Measurements from ENCODE around the gene EPAS1. TPM values are rescaled to one million over a fixed set of nuclear protein-coding genes. Genes with fewer than 3 reads are reported as not detected.

The EPAS1 gene
- total and polyA plus RNA-seq, 4 donors = 26.2 to 193 (median 61.1) TPM

DNA sequence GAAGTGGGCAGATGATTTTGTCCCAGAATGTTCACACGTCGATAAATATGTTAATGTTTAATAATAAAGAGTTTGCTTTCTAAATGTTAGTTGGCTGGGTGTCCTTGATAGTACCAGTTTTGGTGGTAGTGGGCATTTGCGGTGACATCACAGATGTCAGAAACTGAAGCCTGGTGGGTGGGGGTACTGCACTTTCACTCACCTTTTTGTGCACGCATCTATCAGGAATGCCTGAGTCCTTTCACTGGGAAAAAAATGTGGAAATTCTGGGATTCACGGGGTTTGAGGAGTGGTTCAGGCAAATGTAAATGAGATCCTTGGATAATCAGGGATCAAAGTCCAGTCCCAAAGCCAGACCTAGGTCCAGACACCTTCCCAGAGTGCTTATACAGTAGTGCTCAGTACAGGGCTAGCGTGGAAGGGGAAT, 3.2 kb downstream of the EPAS1 start:
- Histone ChIP-seq H3K36me3 (ENCODE audit: control insufficient read depth in 4 of 4, insufficient read depth in 3 of 4, low read depth in 1 of 4, low read length in 3 of 4) (peaks cover 0 to 3% (median 0%) of the 10 kb centered on the region in 4 donors), H3K4me1 (ENCODE audit: control insufficient read depth in 4 of 4, insufficient read depth in 4 of 4, low read length in 3 of 4) (peaks cover 15 to 57% (median 27%) of the 10 kb centered on the region in 4 donors), H3K9me3 (ENCODE audit: control insufficient read depth in 4 of 4, low read length in 3 of 4) (no peaks in the 10 kb centered on the region), H3K27me3 (ENCODE audit: control insufficient read depth in 4 of 4, insufficient read depth in 4 of 4, low read length in 3 of 4) (no peaks in the 10 kb centered on the region), H3K9ac (ENCODE audit: low read depth in 1 of 2, low read length in 2 of 2) (peak overlapping the region; percentile 73 to 88), H3K4me3 (ENCODE audit: low read depth in 1 of 3, low read length in 3 of 3) (peak overlapping the region; percentile 72 to 93 (median 89)), H3K27ac (ENCODE audit: low read depth in 1 of 2, low read length in 2 of 2) (peak overlapping the region; percentile 98 to 99)
- TF ChIP-seq NR2F2 (IDR thresholded peaks at IDR 0.05) (no peak), HNF4G (IDR thresholded peaks at IDR 0.05) (peak; percentile 36), HNF4A (conservative IDR thresholded peaks at IDR 0.05) (peak; percentile 79 to 84), JUND (IDR thresholded peaks at IDR 0.05) (peak; percentile 22 to 30), YY1 (IDR thresholded peaks at IDR 0.05) (no peak), RXRA (IDR thresholded peaks at IDR 0.05) (peak in 1 of 2 donors; percentile 28), FOXA1 (IDR thresholded peaks at IDR 0.05) (no peak), SP1 (IDR thresholded peaks at IDR 0.05) (peak; percentile 34), FOXA2 (IDR thresholded peaks at IDR 0.05) (no peak)
- TF ChIP-seq, protein P1, sequence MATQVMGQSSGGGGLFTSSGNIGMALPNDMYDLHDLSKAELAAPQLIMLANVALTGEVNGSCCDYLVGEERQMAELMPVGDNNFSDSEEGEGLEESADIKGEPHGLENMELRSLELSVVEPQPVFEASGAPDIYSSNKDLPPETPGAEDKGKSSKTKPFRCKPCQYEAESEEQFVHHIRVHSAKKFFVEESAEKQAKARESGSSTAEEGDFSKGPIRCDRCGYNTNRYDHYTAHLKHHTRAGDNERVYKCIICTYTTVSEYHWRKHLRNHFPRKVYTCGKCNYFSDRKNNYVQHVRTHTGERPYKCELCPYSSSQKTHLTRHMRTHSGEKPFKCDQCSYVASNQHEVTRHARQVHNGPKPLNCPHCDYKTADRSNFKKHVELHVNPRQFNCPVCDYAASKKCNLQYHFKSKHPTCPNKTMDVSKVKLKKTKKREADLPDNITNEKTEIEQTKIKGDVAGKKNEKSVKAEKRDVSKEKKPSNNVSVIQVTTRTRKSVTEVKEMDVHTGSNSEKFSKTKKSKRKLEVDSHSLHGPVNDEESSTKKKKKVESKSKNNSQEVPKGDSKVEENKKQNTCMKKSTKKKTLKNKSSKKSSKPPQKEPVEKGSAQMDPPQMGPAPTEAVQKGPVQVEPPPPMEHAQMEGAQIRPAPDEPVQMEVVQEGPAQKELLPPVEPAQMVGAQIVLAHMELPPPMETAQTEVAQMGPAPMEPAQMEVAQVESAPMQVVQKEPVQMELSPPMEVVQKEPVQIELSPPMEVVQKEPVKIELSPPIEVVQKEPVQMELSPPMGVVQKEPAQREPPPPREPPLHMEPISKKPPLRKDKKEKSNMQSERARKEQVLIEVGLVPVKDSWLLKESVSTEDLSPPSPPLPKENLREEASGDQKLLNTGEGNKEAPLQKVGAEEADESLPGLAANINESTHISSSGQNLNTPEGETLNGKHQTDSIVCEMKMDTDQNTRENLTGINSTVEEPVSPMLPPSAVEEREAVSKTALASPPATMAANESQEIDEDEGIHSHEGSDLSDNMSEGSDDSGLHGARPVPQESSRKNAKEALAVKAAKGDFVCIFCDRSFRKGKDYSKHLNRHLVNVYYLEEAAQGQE (IDR thresholded peaks at IDR 0.05) = no peak
- TF ChIP-seq, protein P2, sequence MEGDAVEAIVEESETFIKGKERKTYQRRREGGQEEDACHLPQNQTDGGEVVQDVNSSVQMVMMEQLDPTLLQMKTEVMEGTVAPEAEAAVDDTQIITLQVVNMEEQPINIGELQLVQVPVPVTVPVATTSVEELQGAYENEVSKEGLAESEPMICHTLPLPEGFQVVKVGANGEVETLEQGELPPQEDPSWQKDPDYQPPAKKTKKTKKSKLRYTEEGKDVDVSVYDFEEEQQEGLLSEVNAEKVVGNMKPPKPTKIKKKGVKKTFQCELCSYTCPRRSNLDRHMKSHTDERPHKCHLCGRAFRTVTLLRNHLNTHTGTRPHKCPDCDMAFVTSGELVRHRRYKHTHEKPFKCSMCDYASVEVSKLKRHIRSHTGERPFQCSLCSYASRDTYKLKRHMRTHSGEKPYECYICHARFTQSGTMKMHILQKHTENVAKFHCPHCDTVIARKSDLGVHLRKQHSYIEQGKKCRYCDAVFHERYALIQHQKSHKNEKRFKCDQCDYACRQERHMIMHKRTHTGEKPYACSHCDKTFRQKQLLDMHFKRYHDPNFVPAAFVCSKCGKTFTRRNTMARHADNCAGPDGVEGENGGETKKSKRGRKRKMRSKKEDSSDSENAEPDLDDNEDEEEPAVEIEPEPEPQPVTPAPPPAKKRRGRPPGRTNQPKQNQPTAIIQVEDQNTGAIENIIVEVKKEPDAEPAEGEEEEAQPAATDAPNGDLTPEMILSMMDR (IDR thresholded peaks at IDR 0.05; ENCODE audit: low read depth, low read length, missing input control) = peak; percentile 21
- DNase-seq (ENCODE audit: low spot score) = no peak
- 19% methylated on average over 6 of the region's 6 CpGs for WGBS

DNA sequence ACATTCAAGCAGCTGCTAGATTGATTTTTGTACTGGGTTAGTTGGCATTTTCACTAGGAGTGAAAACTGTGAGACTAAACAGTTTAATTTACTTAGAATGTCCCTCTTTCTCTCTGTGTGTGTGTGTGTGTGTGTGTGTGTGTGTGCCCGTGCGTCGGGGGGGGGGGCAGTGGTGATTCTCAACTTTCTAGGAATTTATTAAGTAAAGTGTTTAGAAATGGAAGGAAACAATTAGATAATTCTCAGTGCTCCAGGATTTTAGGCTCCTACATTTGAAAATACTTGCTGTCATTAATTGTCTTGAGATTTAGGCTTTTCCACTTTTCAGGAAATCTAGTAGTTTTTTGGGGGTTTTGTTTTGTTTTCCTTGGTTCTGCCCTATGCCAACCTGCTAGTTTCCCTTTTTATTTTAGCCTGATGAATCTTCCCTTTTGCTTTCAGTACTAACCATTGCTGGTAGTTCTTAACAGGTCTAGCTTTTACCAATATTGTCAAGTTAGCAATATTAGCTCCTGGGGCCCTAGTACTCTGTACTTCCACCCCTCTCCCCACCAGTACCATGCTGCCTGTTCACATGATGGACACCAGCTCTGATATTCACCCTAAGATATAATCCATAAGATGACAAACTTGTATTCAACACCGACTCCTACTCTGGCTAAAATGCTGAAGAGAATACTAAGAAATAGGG, 4.9 kb downstream of the EPAS1 start:
- 37% methylated on average over 4 of the region's 4 CpGs for WGBS
- H3K27ac ChIP-seq (ENCODE audit: low read depth in 1 of 2, low read length in 2 of 2) = peak overlapping the region; percentile 95 to 98
- H3K36me3 ChIP-seq (ENCODE audit: control insufficient read depth in 4 of 4, insufficient read depth in 3 of 4, low read depth in 1 of 4, low read length in 3 of 4) = peaks cover 0 to 3% (median 0%) of the 10 kb centered on the region in 4 donors
- H3K4me3 ChIP-seq (ENCODE audit: low read depth in 1 of 3, low read length in 3 of 3) = peak overlapping the region in 1 of 3 donors; percentile 72
- H3K9ac ChIP-seq (ENCODE audit: low read depth in 1 of 2, low read length in 2 of 2) = peak overlapping the region in 1 of 2 donors; percentile 14
- DNase-seq (ENCODE audit: low spot score) = no peak
- H3K9me3 ChIP-seq (ENCODE audit: control insufficient read depth in 4 of 4, low read length in 3 of 4) = no peaks in the 10 kb centered on the region
- no peaks in the 10 kb centered on the region for H3K27me3 ChIP-seq (ENCODE audit: control insufficient read depth in 4 of 4, insufficient read depth in 4 of 4, low read length in 3 of 4)
- peaks cover 17 to 62% (median 31%) of the 10 kb centered on the region in 4 donors for H3K4me1 ChIP-seq (ENCODE audit: control insufficient read depth in 4 of 4, insufficient read depth in 4 of 4, low read length in 3 of 4)
- TF ChIP-seq RAD21 (IDR thresholded peaks at IDR 0.05) (peak in 1 of 2 donors; percentile 5), HNF4A (conservative IDR thresholded peaks at IDR 0.05) (peak in 1 of 2 donors; percentile 4), YY1 (IDR thresholded peaks at IDR 0.05) (no peak), GABPA (IDR thresholded peaks at IDR 0.05 in 1 of 2, conservative IDR thresholded peaks at IDR 0.05 in 1 of 2) (no peak)
- TF ChIP-seq, protein P1 (IDR thresholded peaks at IDR 0.05) = no peak
- TF ChIP-seq, protein P3, sequence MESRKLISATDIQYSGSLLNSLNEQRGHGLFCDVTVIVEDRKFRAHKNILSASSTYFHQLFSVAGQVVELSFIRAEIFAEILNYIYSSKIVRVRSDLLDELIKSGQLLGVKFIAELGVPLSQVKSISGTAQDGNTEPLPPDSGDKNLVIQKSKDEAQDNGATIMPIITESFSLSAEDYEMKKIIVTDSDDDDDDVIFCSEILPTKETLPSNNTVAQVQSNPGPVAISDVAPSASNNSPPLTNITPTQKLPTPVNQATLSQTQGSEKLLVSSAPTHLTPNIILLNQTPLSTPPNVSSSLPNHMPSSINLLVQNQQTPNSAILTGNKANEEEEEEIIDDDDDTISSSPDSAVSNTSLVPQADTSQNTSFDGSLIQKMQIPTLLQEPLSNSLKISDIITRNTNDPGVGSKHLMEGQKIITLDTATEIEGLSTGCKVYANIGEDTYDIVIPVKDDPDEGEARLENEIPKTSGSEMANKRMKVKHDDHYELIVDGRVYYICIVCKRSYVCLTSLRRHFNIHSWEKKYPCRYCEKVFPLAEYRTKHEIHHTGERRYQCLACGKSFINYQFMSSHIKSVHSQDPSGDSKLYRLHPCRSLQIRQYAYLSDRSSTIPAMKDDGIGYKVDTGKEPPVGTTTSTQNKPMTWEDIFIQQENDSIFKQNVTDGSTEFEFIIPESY (IDR thresholded peaks at IDR 0.05) = no peak
- TF ChIP-seq, protein P4, sequence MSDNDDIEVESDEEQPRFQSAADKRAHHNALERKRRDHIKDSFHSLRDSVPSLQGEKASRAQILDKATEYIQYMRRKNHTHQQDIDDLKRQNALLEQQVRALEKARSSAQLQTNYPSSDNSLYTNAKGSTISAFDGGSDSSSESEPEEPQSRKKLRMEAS (IDR thresholded peaks at IDR 0.05) = no peak

All from liver (tissue), 9 donors.